WI38 (cell line): ENCODE measurements around the gene RIT2.

Experiments
- H3K4me3 ChIP-seq: 2 replicates; pipeline ENCODE4 v1.5.1; 2011; ENCODE audit warnings: low read depth, mild to moderate bottlenecking, control low read depth, low read length
- TF ChIP-seq, protein P1 (sequence below): IDR thresholded peaks from 2 replicates; pipeline ENCODE4 v1.5.1; 2012; ENCODE audit warnings: low read depth, mild to moderate bottlenecking, control low read depth, low read length

RIT2 gene

GRCh38 chr18:42781298-42781815, 334.1 kb downstream of the RIT2 start:
- TF ChIP-seq, protein P1, sequence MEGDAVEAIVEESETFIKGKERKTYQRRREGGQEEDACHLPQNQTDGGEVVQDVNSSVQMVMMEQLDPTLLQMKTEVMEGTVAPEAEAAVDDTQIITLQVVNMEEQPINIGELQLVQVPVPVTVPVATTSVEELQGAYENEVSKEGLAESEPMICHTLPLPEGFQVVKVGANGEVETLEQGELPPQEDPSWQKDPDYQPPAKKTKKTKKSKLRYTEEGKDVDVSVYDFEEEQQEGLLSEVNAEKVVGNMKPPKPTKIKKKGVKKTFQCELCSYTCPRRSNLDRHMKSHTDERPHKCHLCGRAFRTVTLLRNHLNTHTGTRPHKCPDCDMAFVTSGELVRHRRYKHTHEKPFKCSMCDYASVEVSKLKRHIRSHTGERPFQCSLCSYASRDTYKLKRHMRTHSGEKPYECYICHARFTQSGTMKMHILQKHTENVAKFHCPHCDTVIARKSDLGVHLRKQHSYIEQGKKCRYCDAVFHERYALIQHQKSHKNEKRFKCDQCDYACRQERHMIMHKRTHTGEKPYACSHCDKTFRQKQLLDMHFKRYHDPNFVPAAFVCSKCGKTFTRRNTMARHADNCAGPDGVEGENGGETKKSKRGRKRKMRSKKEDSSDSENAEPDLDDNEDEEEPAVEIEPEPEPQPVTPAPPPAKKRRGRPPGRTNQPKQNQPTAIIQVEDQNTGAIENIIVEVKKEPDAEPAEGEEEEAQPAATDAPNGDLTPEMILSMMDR, result no peak
- H3K4me3 ChIP-seq, result no peak overlapping the region

DNA sequence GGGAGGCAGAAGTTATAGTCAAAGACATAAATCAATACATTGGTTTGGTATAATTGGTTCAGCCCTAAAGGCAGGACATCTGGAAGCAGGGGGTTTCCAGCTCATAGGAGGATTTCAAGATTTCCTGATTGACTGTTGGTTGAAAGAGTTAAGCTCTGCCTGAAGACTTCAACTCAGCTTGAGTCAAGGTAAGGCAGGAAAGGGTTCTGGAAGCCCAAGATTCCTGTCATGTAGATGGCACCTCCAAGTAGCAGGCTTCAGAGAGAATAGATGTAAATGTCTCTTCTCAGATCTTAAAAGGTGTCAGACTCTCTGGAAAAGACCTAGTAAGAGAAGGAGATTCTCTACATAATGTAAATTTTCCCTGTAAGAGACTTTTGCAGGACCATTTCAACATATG, 335.3 kb downstream of the RIT2 start:
- TF ChIP-seq, protein P1, result no peak
- no peak overlapping the region for H3K4me3 ChIP-seq

GRCh38 chr18:42778445-42779042, 336.9 kb downstream of the RIT2 start:
- TF ChIP-seq, protein P1, result no peak
- no peak overlapping the region for H3K4me3 ChIP-seq

DNA sequence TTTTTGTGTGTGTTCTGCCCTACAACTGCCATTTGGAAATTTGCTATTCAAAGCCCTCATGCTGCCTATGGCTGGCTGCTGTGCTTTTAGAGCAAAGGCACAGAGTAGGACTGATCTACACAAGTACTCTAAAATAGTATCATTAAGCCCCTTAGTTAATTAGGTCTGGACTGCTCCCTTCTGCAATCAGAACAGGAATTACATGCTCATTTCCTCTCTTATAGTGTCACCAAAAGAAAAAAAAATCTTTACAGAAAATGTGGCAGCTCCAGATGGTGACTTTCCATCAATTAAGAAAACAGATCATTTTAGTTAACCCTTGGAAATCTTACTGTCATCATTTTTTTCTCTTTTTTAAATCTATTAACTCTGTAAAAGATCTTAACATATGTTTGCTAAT, 337.5 kb downstream of the RIT2 start:
- no peak overlapping the region for H3K4me3 ChIP-seq
- TF ChIP-seq, protein P1, result no peak

- TF ChIP-seq, protein P1, result no peak
Measured at GRCh38 chr18:42773870-42774269, 341.6 kb downstream of the RIT2 start.

DNA sequence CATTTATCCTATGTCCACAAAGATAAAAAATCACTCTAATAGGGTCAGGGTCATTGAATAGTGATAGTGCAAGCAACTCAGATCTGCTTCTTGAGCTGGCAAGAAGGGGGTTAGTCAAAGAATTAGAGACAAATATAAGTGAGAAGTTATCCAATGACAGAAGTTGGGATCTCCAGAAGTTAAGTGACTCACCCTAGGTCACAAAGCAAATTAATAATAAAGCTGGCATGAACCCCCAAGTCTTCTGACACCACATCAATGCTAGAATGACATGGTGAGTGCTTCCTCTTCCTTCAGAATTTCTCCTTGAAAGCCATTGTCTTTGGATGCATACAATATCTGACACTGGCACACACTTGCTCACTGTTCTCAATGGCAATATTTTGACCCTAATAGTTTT, 343.5 kb downstream of the RIT2 start:
- TF ChIP-seq, protein P1, result no peak
- no peak overlapping the region for H3K4me3 ChIP-seq

More at GRCh38 chr18:42773870-42774269, 341.6 kb downstream of the RIT2 start:
- no peak overlapping the region for H3K4me3 ChIP-seq

GRCh38 chr18:42765302-42765701, 350.2 kb downstream of the RIT2 start:
- TF ChIP-seq, protein P1, result no peak
- H3K4me3 ChIP-seq, result no peak overlapping the region
